Activated CD4-positive, alpha-beta T cell treated with anti-CD3 and anti-CD28 coated beads, Interleukin-2, amount 10 ng/mL, durations not matched to agents 24 days and 14 days (primary cell): ENCODE measurements around the gene OTULIN. TPM values are rescaled to one million over a fixed set of nuclear protein-coding genes. Genes with fewer than 3 reads are reported as not detected.

Experiments
- DNase-seq: peaks from one replicate; pipeline ENCODE4 v3.0.0; 2022
- H3K27ac Mint-ChIP-seq: one replicate; pipeline ENCODE4 v1.8.0; 2022; ENCODE audit warnings: mild to moderate bottlenecking, mixed read lengths
- H3K27me3 Mint-ChIP-seq: one replicate; pipeline ENCODE4 v1.8.0; 2022; ENCODE audit warnings: mixed read lengths
- H3K36me3 Mint-ChIP-seq: one replicate; pipeline ENCODE4 v1.8.0; 2022; ENCODE audit warnings: low read depth, mild to moderate bottlenecking, mixed read lengths
- H3K4me1 Mint-ChIP-seq: one replicate; pipeline ENCODE4 v1.8.0; 2021; ENCODE audit warnings: mixed read lengths
- H3K4me3 Mint-ChIP-seq: one replicate; pipeline ENCODE4 v1.8.0; 2022; ENCODE audit warnings: mild to moderate bottlenecking, moderate library complexity, mixed read lengths
- H3K9me3 Mint-ChIP-seq: one replicate; pipeline ENCODE4 v1.8.0; 2021; ENCODE audit warnings: mixed read lengths
- intact Hi-C: fragments of 100-400 bp; cut with micrococcal nuclease; formaldehyde crosslinking; loops from one replicate; pipeline ENCODE4 v1.15.1; 2023
- total RNA-seq: library from RNA; stranded (reverse); gene quantifications from 2 replicates; pipeline ENCODE4 v1.2.3, GENCODE V29; 2022

The OTULIN gene
- total RNA-seq, 1 donor from 2014 or later = 52.5 TPM

- Mint-ChIP-seq H3K27me3 (no peaks in the 10 kb centered on the region), H3K27ac (no peak overlapping the region), H3K4me1 (no peaks in the 10 kb centered on the region), H3K9me3 (no peaks in the 10 kb centered on the region), H3K36me3 (peaks cover 3% of the 10 kb centered on the region), H3K4me3 (no peak overlapping the region)
- intact Hi-C loops = no loop called here
- no peak for DNase-seq
Measured at GRCh38 chr5:14735944-14736343, 71.4 kb downstream of the OTULIN start.

GRCh38 chr5:14737291-14737690 is 72.8 kb downstream of the OTULIN start:
- H3K9me3 Mint-ChIP-seq = no peaks in the 10 kb centered on the region
- peaks cover 5% of the 10 kb centered on the region for H3K36me3 Mint-ChIP-seq
- H3K4me1 Mint-ChIP-seq = no peaks in the 10 kb centered on the region
- intact Hi-C loops = no loop called here
- H3K27me3 Mint-ChIP-seq = no peaks in the 10 kb centered on the region
- H3K27ac Mint-ChIP-seq = no peak overlapping the region
- no peak for DNase-seq
- H3K4me3 Mint-ChIP-seq = no peak overlapping the region

DNA sequence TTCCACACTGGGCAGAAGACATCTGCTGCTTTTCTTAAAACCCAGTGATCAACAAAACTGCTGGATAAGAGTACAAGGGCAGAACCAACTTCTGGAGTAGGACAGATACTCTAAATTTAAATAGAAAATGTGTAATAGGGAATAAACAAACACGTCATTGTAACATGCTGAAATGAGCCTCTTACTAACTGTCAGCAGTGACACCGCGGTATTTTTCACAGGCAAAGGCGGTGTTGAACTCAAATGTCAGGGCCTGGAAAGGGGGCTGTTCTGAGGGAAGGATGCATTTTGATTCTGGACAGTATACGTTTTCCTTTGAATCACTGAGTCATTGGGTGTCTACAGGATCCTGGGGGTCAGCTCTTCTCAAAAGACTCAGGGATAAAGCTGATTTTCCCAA is 73.5 kb downstream of the OTULIN start:
- no peaks in the 10 kb centered on the region for H3K9me3 Mint-ChIP-seq
- no peak for DNase-seq
- peaks cover 6% of the 10 kb centered on the region for H3K36me3 Mint-ChIP-seq
- H3K4me3 Mint-ChIP-seq = no peak overlapping the region
- no peaks in the 10 kb centered on the region for H3K27me3 Mint-ChIP-seq
- intact Hi-C loops = no loop called here
- no peak overlapping the region for H3K27ac Mint-ChIP-seq
- no peaks in the 10 kb centered on the region for H3K4me1 Mint-ChIP-seq

- H3K27me3 Mint-ChIP-seq = no peaks in the 10 kb centered on the region
- intact Hi-C loops = no loop called here
- H3K36me3 Mint-ChIP-seq = peaks cover 4% of the 10 kb centered on the region
- DNase-seq = no peak
- H3K9me3 Mint-ChIP-seq = no peaks in the 10 kb centered on the region
- H3K4me1 Mint-ChIP-seq = peaks cover 4% of the 10 kb centered on the region
- H3K27ac Mint-ChIP-seq = no peak overlapping the region
- H3K4me3 Mint-ChIP-seq = no peak overlapping the region
Measured at GRCh38 chr5:14739538-14739937, 75.0 kb downstream of the OTULIN start.

- peaks cover 4% of the 10 kb centered on the region for H3K4me1 Mint-ChIP-seq
- no peak overlapping the region for H3K27ac Mint-ChIP-seq
- H3K27me3 Mint-ChIP-seq = no peaks in the 10 kb centered on the region
- intact Hi-C loops = no loop called here
- H3K4me3 Mint-ChIP-seq = no peak overlapping the region
- peaks cover 4% of the 10 kb centered on the region for H3K36me3 Mint-ChIP-seq
- no peak for DNase-seq
- no peaks in the 10 kb centered on the region for H3K9me3 Mint-ChIP-seq
Measured at GRCh38 chr5:14739981-14740380, 75.5 kb downstream of the OTULIN start.

DNA sequence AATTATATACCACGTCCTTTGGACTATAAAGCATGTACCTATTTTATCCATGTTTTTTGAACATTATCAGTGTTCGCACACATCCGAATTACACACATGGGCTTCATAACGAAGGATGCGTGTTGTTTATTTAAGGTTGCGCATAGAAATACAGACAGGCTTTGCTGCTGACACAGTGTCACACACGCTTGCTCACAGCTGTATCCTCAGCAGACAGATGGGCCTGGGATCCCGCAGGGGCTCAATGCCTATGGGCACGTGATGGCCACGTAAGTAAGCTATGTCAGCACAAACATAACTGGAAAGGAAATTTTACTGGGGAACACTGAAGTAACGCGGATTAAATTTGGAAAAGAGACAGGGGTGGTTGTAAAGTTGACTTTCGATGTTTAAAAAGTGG is 76.6 kb downstream of the OTULIN start:
- no peak overlapping the region for H3K27ac Mint-ChIP-seq
- H3K27me3 Mint-ChIP-seq = no peaks in the 10 kb centered on the region
- peaks cover 4% of the 10 kb centered on the region for H3K36me3 Mint-ChIP-seq
- intact Hi-C loops = no loop called here
- peaks cover 7% of the 10 kb centered on the region for H3K4me1 Mint-ChIP-seq
- no peak overlapping the region for H3K4me3 Mint-ChIP-seq
- DNase-seq = no peak
- no peaks in the 10 kb centered on the region for H3K9me3 Mint-ChIP-seq

GRCh38 chr5:14741801-14742440 is 77.4 kb downstream of the OTULIN start:
- Mint-ChIP-seq H3K27me3 (no peaks in the 10 kb centered on the region), H3K4me3 (no peak overlapping the region), H3K36me3 (peaks cover 4% of the 10 kb centered on the region), H3K27ac (no peak overlapping the region), H3K9me3 (no peaks in the 10 kb centered on the region), H3K4me1 (peaks cover 7% of the 10 kb centered on the region)
- intact Hi-C loops = no loop called here
- peak; percentile 65 for DNase-seq

GRCh38 chr5:14742498-14742897 is 78.0 kb downstream of the OTULIN start:
- Mint-ChIP-seq H3K4me3 (no peak overlapping the region), H3K4me1 (peaks cover 7% of the 10 kb centered on the region), H3K36me3 (peaks cover 4% of the 10 kb centered on the region), H3K9me3 (no peaks in the 10 kb centered on the region), H3K27me3 (no peaks in the 10 kb centered on the region), H3K27ac (peak overlapping the region; percentile 30)
- DNase-seq = no peak
- intact Hi-C loops = no loop called here

GRCh38 chr5:14743601-14744295 is 79.2 kb downstream of the OTULIN start:
- Mint-ChIP-seq H3K9me3 (no peaks in the 10 kb centered on the region), H3K27me3 (no peaks in the 10 kb centered on the region), H3K27ac (no peak overlapping the region), H3K4me3 (no peak overlapping the region), H3K36me3 (peaks cover 4% of the 10 kb centered on the region), H3K4me1 (peaks cover 7% of the 10 kb centered on the region)
- intact Hi-C loops = no loop called here
- no peak for DNase-seq

GRCh38 chr5:14744296-14745187 is 80.0 kb downstream of the OTULIN start:
- Mint-ChIP-seq H3K4me3 (no peak overlapping the region), H3K9me3 (no peaks in the 10 kb centered on the region), H3K27ac (no peak overlapping the region), H3K36me3 (peaks cover 4% of the 10 kb centered on the region), H3K4me1 (peaks cover 7% of the 10 kb centered on the region), H3K27me3 (no peaks in the 10 kb centered on the region)
- intact Hi-C loops = no loop called here
- no peak for DNase-seq

GRCh38 chr5:14745188-14745563 is 80.7 kb downstream of the OTULIN start:
- DNase-seq = no peak
- Mint-ChIP-seq H3K36me3 (peaks cover 9% of the 10 kb centered on the region), H3K27me3 (no peaks in the 10 kb centered on the region), H3K4me1 (peaks cover 7% of the 10 kb centered on the region), H3K4me3 (no peak overlapping the region), H3K27ac (no peak overlapping the region), H3K9me3 (no peaks in the 10 kb centered on the region)
- intact Hi-C loops = no loop called here

DNA sequence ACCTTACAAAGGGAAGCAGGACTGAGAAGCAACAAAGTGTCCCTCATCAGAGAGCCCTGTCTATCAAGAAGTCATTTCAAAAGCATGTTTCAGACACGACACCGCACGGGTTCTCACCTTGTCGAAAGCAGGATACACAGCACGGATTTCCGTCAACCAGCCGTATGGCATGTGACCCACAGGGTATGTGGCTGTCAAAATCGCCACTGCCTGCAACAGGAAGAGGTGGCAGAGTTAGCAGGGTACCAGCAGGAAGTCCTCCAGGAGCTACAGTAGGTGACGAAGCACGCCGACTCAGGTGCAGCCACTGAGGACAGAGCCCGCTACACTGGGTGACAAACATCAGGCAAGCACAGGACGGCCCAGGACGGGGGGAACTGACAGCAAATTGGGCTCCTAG is 81.2 kb downstream of the OTULIN start:
- Mint-ChIP-seq H3K9me3 (no peaks in the 10 kb centered on the region), H3K4me3 (no peak overlapping the region), H3K27ac (no peak overlapping the region), H3K4me1 (peaks cover 7% of the 10 kb centered on the region), H3K36me3 (peaks cover 9% of the 10 kb centered on the region), H3K27me3 (no peaks in the 10 kb centered on the region)
- intact Hi-C loops = no loop called here
- DNase-seq = no peak

DNA sequence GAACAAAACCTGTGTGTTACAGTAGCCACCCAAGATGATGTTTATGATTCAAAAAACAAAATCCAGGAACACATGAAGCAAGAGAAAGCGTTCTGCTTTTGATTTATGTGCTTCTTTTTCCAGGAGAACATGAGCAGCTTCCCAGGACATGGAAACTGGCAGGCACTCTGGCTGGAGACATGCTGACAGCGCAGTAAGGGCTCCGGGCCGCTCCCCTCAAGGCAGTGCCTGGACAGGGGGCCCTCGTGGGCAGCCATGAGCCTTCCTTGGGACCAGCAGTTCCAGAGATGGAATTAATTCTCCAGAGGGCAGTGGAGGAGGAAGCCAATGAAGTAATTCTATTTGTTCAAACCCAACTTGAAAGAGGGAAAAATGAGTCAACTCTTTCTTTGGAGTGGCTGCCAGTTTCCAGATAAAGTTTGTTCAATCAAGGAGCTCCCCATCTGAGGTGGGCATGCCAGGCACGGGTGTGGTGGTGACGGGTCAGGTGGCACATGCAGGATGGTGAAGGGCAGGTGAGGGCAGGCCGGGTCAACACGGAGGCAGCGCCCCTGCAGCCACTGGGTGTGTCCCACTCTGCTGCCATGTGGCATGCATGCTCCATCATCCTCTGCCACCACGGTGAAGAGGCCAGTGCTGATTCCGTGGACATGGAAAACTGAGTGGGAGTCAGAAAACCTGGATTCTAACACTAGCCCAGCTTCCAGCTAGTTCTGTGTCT is 83.8 kb downstream of the OTULIN start:
- no peaks in the 10 kb centered on the region for H3K27me3 Mint-ChIP-seq
- peaks cover 10% of the 10 kb centered on the region for H3K4me1 Mint-ChIP-seq
- H3K4me3 Mint-ChIP-seq = no peak overlapping the region
- no peak overlapping the region for H3K27ac Mint-ChIP-seq
- H3K9me3 Mint-ChIP-seq = no peaks in the 10 kb centered on the region
- intact Hi-C loops = no loop called here
- H3K36me3 Mint-ChIP-seq = peaks cover 12% of the 10 kb centered on the region
- DNase-seq = no peak
